Endothelial cell of umbilical vein (primary cell): ENCODE measurements around the gene SPPL2B. TPM values are rescaled to one million over a fixed set of nuclear protein-coding genes. Genes with fewer than 3 reads are reported as not detected.

Experiments
- BruUV-seq: library from RNA; stranded (reverse); fragments of 400-500 nt; replicated peaks from 2 replicates; lab custom pipeline; 2021; lab: Mats Ljungman, UMichigan
- CTCF ChIA-PET: fragments of 300-600, 350-600 bp; sonication (Branson Sonifier 250); formaldehyde crosslinking; loops from one replicate; lab custom pipeline; 2021; ENCODE audit warnings: antibody characterized with exemption, inconsistent platforms; lab: Charles Lee
- POLR2A ChIA-PET: fragments of 300-600, 350-600 bp; sonication (Branson Sonifier 250); formaldehyde crosslinking; loops from one replicate; lab custom pipeline; 2021; ENCODE audit warnings: antibody characterized with exemption, inconsistent platforms; lab: Charles Lee
- DNase-seq: peaks from one replicate; pipeline ENCODE4 v3.0.0-alpha.2; 2011; ENCODE audit warnings: low read depth, low spot score
- FAIRE-seq: peaks from 2 replicates; lab custom pipeline; 2011; peaks lifted over from hg19 to GRCh38; lab: Jason Lieb, UNC
- H2AFZ ChIP-seq: 2 replicates; pipeline ENCODE4 v1.6.0; 2012; ENCODE audit warnings: low read depth, low read length, control low read depth, inconsistent platforms
- H3K27ac ChIP-seq: 2 replicates; pipeline ENCODE4 v1.5.1; 2011; ENCODE audit warnings: low read depth, mild to moderate bottlenecking, control low read depth, low read length, moderate library complexity; ENCODE audit not compliant: insufficient read depth
- H3K27me3 ChIP-seq, 2 experiments: 2 replicates each; pipeline versions ENCODE4 v1.6.0 to v1.6.1; 2011; ENCODE audit warnings: low read length in 2 of 2, mixed read lengths in 1 of 2; ENCODE audit not compliant: control insufficient read depth in 2 of 2, insufficient read depth in 2 of 2
- H3K36me3 ChIP-seq, 2 experiments: 2 replicates in 1 of 2; 3 replicates in 1 of 2; pipeline ENCODE4 v1.5.1; 2011; ENCODE audit warnings: low read length in 2 of 2, mild to moderate bottlenecking in 1 of 2, moderate library complexity in 1 of 2; ENCODE audit not compliant: control insufficient read depth in 2 of 2, insufficient read depth in 2 of 2; ENCODE audit errors: extremely low read depth in 1 of 2
- H3K4me1 ChIP-seq: 3 replicates; pipeline ENCODE4 v1.5.1; 2011; ENCODE audit warnings: mild to moderate bottlenecking, low read length; ENCODE audit not compliant: control insufficient read depth, insufficient read depth; ENCODE audit errors: extremely low read depth
- H3K4me2 ChIP-seq: 2 replicates; pipeline ENCODE4 v1.6.1; 2011; ENCODE audit warnings: low read length, control low read depth, mixed read lengths; ENCODE audit not compliant: insufficient read depth
- H3K4me3 ChIP-seq, 3 experiments: fragments of 200-600 bp in 1 of 3; sonication (generic), shearing (Covaris generic) in 1 of 3; replicated peaks in 1 of 3; 2 replicates each; pipeline ENCODE4 v1.5.1; 2011 to 2016; ENCODE audit warnings: control low read depth in 3 of 3, low read length in 3 of 3, mild to moderate bottlenecking in 2 of 3, inconsistent platforms in 1 of 3, low read depth in 1 of 3, moderate library complexity in 1 of 3; ENCODE audit not compliant: insufficient read depth in 1 of 3
- H3K79me2 ChIP-seq: 2 replicates; pipeline ENCODE4 v1.6.0; 2012; ENCODE audit warnings: low read length, inconsistent platforms; ENCODE audit not compliant: control insufficient read depth, insufficient read depth
- H3K9ac ChIP-seq: replicated peaks from 2 replicates; pipeline ENCODE3; 2011; ENCODE audit warnings: low read length, control low read depth; ENCODE audit not compliant: insufficient read depth; ENCODE audit errors: extremely low read depth
- H3K9me1 ChIP-seq: replicated peaks from 3 replicates; pipeline ENCODE4 v1.6.0; 2011; ENCODE audit warnings: mild to moderate bottlenecking, low read length; ENCODE audit not compliant: control insufficient read depth, insufficient read depth; ENCODE audit errors: extremely low read depth
- H3K9me3 ChIP-seq: replicated peaks from 2 replicates; pipeline ENCODE4 v1.5.1; 2012; ENCODE audit warnings: low read length, inconsistent platforms; ENCODE audit not compliant: control insufficient read depth, insufficient read depth
- H4K20me1 ChIP-seq: replicated peaks from 2 replicates; pipeline ENCODE3; 2011; ENCODE audit warnings: mild to moderate bottlenecking, low read length; ENCODE audit not compliant: control insufficient read depth, insufficient read depth; ENCODE audit errors: extremely low read depth
- EZH2 ChIP-seq: IDR thresholded peaks from 2 replicates; pipeline ENCODE4 v1.6.1; 2012; ENCODE audit warnings: borderline replicate concordance, low read depth, mild to moderate bottlenecking, moderate library complexity, low read length, inconsistent platforms; ENCODE audit not compliant: severe bottlenecking
- FOS ChIP-seq: IDR thresholded peaks from 2 replicates; pipeline ENCODE4 v1.6.1; 2011; ENCODE audit warnings: mild to moderate bottlenecking, low read length, moderate library complexity, borderline replicate concordance; ENCODE audit not compliant: insufficient read depth
- GATA2 ChIP-seq: IDR thresholded peaks from 2 replicates; pipeline ENCODE4 v1.7.0; 2011; ENCODE audit warnings: low read depth, mild to moderate bottlenecking, moderate library complexity, mixed read lengths, low read length; ENCODE audit not compliant: insufficient read length, insufficient read depth
- JUN ChIP-seq: IDR thresholded peaks from 2 replicates; pipeline ENCODE4 v1.6.1; 2011; ENCODE audit warnings: borderline replicate concordance, low read depth; ENCODE audit not compliant: insufficient read length, insufficient read depth
- MYC ChIP-seq: IDR thresholded peaks from one replicate; pipeline ENCODE4 v1.6.1; 2011; ENCODE audit warnings: mild to moderate bottlenecking, low read depth, low read length
- POLR2A ChIP-seq: IDR thresholded peaks from 2 replicates; pipeline ENCODE4 v1.6.1; 2012; ENCODE audit warnings: low read depth, mild to moderate bottlenecking, control low read depth, low read length
- POLR2AphosphoS5 ChIP-seq: IDR thresholded peaks from 2 replicates; pipeline ENCODE4 v1.6.1; 2012; ENCODE audit warnings: low read depth, mild to moderate bottlenecking, control low read depth, low read length, moderate library complexity; ENCODE audit not compliant: insufficient read depth
- dilution Hi-C: fragments of 300-500 bp; cut with MboI; formaldehyde crosslinking; loops from one replicate; pipeline ENCODE4 v1.15.0; 2019; ENCODE audit warnings: low sequenced_read_pairs; ENCODE audit not compliant: extremely low pct_ligation_motif_present
- intact Hi-C: fragments of 100-400 bp; cut with micrococcal nuclease; formaldehyde crosslinking; loops from one replicate; pipeline ENCODE4 v1.10.0; 2022
- polyA plus RNA-seq, 4 experiments: library from polyadenylated mRNA; depleted of rRNA in 3 of 4; stranded (reverse) in 3 of 4; unstranded in 1 of 4; fragments of >200 nt; gene quantifications; 2 replicates each; pipeline versions ENCODE4 v1.2.1 to v1.2.3, GENCODE V29; 2011 to 2012; ENCODE audit warnings: missing spikeins in 1 of 4
- total RNA-seq: library from RNA; stranded (reverse); gene quantifications from 2 replicates; pipeline ENCODE4 v1.2.3, GENCODE V29; 2021
- TF ChIP-seq, protein P1 (sequence below), 2 donors: IDR thresholded peaks; 1 replicate in 1 of 2; 2 replicates in 1 of 2; pipeline ENCODE4 v1.5.1; 2011; ENCODE audit warnings: low read length in 2 of 2, mild to moderate bottlenecking in 2 of 2, moderate library complexity in 2 of 2, control low read depth in 1 of 2, inconsistent platforms in 1 of 2, low read depth in 1 of 2; ENCODE audit not compliant: insufficient read depth in 1 of 2; ENCODE audit errors: extremely low read depth in 1 of 2

SPPL2B gene
- total and polyA plus RNA-seq, 2 donors (not counting 3 experiments of a cell fraction or from before 2014, with no cell fraction given) = 60.7 to 62.7 TPM

- no peaks in the 10 kb centered on the region for H3K36me3 ChIP-seq
- dilution Hi-C loops (no loop called here), intact Hi-C loops (no loop called here)
- no peak overlapping the region for H3K9ac ChIP-seq
- H4K20me1 ChIP-seq = no peaks in the 10 kb centered on the region
- H2AFZ ChIP-seq = no peak overlapping the region
- FAIRE-seq (no peak), DNase-seq (no peak)
- H3K27me3 ChIP-seq = peaks cover 0 to 5% of the 10 kb centered on the region in 2 experiments
- H3K4me1 ChIP-seq = no peaks in the 10 kb centered on the region
- H3K27ac ChIP-seq = no peak overlapping the region
- H3K9me3 ChIP-seq = no peaks in the 10 kb centered on the region
- H3K9me1 ChIP-seq = no peaks in the 10 kb centered on the region
- TF ChIP-seq JUN (no peak), EZH2 (no peak), POLR2A (no peak), GATA2 (no peak), POLR2AphosphoS5 (no peak), FOS (no peak), MYC (no peak)
- TF ChIP-seq, protein P1, sequence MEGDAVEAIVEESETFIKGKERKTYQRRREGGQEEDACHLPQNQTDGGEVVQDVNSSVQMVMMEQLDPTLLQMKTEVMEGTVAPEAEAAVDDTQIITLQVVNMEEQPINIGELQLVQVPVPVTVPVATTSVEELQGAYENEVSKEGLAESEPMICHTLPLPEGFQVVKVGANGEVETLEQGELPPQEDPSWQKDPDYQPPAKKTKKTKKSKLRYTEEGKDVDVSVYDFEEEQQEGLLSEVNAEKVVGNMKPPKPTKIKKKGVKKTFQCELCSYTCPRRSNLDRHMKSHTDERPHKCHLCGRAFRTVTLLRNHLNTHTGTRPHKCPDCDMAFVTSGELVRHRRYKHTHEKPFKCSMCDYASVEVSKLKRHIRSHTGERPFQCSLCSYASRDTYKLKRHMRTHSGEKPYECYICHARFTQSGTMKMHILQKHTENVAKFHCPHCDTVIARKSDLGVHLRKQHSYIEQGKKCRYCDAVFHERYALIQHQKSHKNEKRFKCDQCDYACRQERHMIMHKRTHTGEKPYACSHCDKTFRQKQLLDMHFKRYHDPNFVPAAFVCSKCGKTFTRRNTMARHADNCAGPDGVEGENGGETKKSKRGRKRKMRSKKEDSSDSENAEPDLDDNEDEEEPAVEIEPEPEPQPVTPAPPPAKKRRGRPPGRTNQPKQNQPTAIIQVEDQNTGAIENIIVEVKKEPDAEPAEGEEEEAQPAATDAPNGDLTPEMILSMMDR (IDR thresholded peaks at IDR 0.05; ENCODE audit: extremely low read depth in 1 of 2, insufficient read depth in 1 of 2, low read depth in 1 of 2, low read length in 2 of 2) = no peak
- H3K79me2 ChIP-seq = no peaks in the 10 kb centered on the region
- BruUV-seq = no TSS peak
- ChIA-PET POLR2A (no interaction called here), CTCF (interaction anchor here (1.2 to 2.3 kb wide), 2 partner anchors 10 to 11 kb away, joined by 5 to 9 read pairs; no protein-coding TSS in a partner anchor)
- no peak overlapping the region for H3K4me3 ChIP-seq
- no peak overlapping the region for H3K4me2 ChIP-seq
These were observed 54.2 kb downstream of the SPPL2B start for GRCh38 chr19:2382530-2383222.
